HG02678 (cell line): ENCODE measurements around the gene KLHL35.

Experiments
- ATAC-seq: cut with Tn5 transposase; IDR thresholded peaks from one replicate; pipeline ENCODE4 v1.9.1; 2021; ENCODE audit warnings: mild to moderate bottlenecking, moderate library complexity; ENCODE audit not compliant: unreplicated experiment

The KLHL35 gene

DNA sequence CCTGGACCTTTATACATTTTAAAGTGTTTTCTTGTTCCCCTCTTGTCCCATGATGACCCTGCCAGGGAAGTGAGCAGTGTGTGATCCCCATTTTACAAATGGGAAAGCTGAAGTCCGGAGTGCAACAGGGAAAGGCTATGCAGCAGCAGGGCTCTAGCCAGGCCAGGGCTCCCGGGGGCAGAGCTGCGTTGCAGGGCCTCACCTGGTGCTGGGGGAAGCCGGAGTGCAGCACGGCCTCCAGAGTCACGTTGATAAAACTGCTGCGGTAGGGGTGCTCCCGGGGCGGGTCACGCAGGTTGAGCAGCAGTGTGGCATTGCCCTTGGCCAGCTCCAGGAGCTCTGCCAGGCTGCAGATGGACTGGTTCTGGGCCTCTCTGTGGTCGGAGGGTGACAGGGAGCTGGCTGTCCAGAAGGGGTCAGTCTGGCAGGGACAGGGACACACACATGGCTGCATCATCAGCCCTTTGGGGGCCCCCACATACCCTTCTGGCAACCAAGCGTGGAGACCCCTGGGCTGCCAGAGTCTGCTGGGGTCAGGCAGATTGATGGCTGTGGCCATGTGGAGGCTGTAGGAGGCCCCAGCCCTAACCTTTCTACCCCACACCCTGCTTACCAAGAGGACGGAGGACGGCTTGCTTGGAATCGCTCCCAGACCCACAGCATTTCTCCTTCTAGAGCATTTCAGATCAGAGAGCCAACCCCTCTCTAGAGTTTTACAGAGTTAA lies 9.3 kb upstream of the KLHL35 start:
- no peak for ATAC-seq

DNA sequence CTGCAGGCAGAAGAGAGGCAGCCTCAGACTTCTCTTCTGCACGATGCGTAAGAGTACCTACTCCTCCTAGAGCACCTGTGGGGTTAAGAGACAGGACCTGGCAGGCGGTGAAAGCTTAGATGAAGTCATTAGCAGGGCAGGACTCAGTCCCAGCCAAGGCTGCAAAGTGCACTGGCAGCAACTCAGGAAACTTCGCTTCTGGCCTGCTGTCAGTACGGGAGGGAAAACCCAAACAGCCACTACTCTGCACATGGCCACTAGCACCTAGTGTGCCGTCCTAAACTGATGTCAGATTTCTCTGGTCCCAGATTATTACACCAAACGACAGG lies 8.8 kb upstream of the KLHL35 start:
- ATAC-seq: no peak

DNA sequence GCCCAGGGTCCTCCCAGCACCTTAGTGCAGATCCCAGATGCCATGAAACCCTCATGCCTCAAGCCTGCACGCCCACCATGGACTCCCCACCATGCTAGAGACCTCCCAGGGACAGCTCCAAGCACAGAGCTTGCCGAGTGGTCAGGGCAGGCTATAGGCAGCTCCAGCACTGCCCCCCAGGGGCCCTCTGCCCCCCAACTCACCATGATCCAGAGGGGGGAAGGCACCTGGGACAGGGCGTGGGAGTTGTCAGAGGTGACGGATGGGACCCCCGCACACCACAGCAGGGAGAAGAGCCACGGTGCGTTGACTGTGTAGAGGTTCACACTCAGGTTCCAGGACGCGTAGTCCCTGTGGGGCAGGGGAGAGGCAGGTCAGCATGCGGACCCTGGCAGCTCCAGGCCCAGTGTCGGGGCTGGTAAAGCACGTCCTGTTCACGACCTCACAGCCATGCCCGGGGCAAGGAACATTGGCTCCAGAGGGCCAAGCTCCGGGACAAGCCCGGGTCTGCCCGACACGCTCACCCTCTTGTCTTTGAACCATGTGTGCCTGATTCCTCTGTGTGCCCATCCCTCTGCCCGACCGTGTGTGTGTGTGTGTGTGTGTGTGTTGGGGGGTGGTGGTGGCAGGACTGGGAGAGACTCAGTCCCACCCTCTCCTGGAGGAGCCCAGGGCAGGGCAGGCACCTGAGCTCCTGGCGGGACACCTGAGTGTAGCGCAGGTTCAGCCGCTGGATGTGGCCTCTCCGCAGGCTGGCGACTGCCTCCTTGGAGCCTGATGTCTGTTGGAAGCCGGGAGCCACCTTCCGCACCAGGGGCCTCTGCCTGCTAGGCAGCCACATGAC lies 8.2 kb upstream of the KLHL35 start:
- no peak for ATAC-seq

DNA sequence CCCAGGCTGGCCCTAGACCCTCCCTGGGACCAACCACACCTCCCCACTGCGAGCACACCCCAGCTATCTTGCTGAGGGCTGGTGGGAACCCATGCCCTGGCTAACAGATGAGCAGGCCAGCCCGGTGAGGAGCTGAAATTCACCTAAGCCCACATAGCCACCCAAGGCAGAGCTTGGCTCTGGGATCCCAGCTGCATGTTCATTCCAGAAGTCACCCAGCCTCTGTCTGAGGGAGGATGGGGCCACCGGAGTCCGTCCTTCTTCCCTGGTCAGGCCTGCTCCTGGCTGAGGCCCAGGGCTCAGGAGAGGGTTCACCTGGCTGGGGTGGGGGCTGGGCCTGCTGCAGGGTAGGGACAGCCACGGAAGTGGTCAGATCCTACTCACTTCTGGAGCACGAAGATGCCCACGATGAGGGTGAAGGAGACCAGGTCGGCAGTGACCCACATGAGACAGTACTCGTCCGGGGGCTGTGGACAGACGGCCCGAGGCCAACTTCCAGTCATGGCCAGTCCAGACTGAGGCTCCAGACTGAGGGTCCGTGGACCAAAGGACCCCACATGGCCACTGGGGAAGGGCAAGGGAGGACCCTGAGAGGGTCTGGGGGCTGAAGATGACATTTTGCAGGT lies 6.6 kb upstream of the KLHL35 start:
- ATAC-seq: no peak

DNA sequence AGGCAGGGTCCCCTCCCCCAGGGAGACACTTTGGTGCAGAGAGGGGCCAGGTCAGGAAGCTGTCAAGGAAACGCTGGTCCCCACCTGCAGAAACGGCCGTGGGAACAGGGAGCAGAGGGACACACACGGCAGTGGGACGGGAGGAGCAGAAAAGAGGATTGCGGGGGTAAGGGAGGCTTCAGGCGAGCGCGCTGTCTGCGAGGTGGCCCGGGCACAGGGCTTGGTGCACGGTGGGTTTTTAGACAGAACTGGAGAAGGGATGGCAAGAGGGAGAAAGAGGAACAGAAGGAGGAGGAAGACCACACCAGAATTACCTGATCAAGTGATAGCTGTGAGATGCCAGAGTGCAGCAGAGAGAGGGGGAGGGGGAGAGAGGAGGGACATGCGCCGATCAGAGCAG lies 6.0 kb upstream of the KLHL35 start:
- ATAC-seq: no peak

DNA sequence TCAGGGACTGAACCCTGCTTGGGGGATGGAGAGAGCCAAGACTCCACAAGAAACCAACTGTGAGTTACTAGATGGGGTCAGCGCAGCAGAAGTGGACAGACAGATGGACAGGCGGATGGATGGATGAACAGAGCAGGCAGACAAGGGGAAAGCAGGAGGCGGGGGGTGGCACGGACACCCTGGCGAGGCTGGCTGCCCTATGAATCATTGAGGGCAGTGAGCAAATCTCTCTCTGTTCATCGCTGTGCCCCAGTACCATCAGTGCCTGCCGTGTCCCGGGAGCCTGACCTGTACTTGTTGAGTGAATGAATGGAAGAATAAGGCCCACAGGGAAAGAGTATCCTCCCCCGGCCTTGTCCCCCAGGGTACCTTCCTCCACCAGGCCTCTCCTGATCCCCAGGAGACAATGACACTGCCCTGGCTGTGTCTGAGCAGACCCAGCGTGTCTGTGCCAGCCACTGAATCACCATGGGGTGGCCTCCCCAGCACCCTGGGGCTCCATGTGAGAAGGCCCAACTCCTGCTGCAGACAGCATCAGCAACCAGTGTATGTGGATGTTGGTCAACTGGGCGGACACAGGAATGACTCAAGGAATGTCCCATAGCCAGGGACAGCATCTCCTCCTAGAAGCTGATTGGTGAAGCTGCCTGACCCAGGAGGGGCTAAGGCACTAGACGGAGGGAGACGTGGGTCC lies 5.1 kb upstream of the KLHL35 start:
- ATAC-seq: no peak

DNA sequence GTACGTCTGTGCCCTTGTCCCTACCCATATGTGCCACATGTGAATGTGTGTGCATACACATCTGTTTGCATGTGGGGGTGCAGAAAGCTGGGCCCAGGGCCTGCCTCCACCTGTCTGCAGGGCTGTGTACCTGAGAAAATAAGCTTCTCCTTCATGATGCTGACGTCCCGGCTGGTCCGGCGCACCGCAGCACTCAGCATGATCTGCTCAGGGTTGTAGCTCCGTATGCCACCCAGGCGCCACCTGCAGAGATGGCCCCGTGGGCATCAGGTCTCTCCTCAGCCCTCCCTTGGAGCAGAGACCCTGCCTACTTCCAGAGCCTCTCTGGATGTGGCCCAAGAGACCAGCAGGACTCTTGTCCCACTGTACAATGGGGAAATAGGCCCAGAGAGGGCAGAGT lies 3.8 kb upstream of the KLHL35 start:
- no peak for ATAC-seq

DNA sequence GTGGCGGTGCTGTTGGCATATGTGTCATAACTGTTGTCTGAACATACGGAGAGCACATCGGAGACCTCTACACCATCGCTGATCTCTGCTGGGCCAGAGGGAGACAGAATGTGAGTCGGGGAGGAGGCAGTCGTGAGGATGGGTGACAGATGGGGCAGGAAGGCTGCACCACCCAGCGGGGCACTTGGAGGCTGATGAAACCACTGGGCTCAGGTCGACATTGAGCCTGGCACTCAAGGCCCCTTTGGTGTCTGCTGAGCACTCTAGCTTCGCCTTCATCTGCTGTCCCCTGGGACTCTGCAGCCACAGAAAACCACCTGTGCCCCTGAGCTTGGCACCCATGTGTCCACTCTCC lies 2.5 kb upstream of the KLHL35 start:
- ATAC-seq: no peak

DNA sequence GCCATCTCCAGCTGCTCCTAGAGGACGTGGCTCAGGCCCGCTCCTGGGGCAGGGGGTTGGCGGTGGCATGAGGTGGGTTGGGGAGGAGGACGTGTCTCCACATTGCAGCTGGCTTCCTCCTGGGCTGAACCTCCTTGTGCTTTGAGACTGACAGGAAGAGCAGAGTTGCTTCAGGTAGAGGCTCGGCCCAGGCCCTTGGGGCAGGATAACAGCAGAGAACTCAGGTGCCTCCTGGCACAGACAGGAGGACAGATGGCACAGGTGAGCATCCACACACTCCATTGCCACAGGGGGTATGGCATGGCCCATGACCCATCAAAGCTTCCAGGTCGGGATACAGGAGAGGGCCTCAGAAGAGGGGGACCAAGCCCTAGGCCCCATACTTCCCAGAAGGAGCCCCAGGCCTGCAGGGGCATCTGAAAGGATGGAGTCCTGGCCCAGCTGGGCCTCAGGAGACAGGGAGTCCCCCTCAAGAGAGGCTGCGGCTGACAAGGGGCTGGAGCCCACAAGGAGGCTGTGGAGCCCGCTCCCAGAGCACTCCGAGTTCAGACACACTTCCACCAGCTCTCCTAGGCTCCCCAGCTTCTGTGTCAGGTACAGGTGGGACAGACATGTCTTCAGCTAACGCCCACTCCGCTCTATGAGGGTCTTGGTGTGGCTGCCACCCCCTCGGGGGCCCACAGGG lies 2.0 kb upstream of the KLHL35 start:
- ATAC-seq: no peak

DNA sequence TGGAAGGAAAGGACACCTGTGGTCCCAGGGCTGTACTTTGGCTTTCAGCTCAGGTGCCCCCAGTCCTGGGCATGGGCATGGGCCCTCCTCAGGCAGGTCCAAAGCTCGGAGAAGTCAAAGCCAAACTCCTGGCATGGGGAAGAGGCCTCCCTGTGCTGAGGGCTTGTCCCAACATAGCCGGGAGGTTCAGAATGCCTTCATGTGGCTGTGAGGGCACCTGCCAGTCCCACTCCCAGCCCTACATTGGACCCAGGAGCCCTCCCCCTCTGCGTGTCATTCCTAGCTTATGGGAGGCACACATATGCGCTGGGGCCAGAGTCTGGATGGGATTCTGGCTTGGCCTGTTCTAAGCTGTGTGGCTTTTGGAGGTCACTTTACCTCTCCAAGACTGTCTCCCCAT lies 1.0 kb upstream of the KLHL35 start:
- no peak for ATAC-seq

DNA sequence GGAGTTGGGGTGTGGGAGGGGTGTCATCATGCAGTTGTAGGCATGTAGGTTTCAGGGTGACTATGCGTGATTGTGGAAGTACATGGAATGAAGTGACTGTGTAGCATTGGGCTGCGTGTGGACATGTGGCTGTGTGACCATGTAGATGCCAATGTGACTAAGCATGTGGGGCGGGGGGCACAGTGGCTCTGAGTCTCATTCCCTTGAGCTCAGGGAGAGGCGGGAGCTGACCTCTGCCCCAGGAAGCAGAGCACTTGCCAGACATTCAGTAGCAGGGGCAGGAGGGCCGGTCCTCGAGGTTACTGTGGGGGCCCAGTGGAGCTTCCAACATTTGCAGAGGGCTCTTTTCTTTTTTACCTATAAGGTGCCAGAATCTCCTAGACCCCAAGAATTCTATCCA lies 440 bp upstream of the KLHL35 start:
- ATAC-seq: no peak

DNA sequence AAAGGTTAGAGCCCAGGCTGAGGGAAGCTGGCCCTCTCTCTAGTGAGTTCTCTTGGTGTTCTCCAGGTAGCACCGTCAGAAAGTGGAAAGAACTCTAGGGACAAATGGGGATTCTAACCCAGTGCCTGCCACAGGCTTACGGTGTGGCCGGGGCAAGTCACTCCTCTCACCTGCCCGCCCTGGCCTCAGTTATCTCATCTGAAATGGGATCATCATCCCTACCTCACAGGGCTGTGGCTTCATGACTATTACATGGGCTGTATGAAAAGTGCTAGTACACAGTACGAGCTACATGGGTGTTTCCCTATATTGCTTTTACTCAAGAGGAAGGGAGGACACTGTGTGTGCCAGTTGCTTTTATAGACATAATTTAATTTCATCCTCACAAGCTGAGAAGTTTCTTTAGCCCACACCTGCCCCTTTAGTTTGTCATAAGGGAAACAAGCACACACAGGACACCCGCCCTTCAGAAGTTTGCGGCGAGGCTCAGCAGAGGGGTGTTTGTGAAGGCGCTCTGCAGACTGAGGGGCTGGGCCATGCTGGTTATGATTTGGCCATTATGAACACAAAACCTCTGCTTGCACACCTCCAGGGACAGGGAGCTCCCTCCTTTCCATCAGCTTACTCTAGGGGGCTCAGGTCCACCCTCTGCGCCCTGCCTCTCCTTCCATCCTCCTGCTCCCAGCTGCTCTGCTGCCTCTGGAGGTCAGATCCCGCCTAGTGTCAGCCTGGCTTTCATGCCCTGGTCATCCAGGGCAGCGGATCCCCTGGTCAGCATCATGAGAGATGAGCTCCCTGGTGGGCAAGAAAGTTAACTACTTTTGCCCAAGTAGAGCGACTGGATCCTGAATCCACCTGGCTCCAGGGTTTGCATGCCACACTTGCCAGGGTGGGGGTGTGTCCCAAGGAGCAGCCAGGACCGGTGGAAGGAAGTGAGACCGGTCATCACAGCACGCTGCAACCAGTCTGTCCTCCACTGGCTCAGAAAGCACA lies 1.2 kb downstream of the KLHL35 start:
- no peak for ATAC-seq

DNA sequence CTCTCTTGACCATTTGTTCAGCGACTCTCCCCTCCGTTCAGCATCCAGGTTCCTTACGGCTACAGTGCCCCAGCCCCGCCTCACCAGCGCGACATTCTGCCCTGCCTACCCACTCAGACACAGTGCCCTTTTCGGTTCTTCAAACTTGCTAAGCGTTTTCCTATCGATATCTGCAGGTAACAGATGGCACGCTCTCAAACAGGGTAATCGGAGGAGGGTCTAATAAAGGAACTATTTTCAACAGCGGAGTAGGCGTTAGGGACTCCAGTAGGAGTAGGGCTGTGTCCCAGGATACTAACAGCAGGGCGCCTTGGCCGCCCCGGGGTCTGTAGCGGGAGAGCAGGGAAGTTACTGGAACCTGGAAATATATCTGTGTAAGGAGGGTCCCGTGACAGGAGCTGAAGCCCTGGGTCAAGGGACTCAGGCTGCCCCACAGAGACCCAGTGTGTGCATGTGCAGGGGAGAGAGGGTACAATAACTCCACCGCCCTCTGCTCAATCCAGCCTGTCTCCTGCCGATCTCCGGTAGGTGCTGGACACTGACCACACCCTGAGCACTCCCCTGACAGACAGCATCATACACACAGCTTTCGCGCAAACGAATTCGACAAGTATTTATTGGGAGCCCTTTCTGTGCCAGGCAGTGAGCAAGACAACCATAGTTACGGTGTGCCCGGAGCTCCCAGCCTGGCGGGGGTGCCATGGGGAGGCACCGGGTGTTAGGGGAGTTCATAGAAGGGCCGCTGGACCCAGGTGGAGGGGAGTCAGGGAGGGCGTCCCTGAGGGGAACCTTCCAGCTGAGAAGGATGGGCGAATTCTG lies 2.1 kb downstream of the KLHL35 start:
- no peak for ATAC-seq

DNA sequence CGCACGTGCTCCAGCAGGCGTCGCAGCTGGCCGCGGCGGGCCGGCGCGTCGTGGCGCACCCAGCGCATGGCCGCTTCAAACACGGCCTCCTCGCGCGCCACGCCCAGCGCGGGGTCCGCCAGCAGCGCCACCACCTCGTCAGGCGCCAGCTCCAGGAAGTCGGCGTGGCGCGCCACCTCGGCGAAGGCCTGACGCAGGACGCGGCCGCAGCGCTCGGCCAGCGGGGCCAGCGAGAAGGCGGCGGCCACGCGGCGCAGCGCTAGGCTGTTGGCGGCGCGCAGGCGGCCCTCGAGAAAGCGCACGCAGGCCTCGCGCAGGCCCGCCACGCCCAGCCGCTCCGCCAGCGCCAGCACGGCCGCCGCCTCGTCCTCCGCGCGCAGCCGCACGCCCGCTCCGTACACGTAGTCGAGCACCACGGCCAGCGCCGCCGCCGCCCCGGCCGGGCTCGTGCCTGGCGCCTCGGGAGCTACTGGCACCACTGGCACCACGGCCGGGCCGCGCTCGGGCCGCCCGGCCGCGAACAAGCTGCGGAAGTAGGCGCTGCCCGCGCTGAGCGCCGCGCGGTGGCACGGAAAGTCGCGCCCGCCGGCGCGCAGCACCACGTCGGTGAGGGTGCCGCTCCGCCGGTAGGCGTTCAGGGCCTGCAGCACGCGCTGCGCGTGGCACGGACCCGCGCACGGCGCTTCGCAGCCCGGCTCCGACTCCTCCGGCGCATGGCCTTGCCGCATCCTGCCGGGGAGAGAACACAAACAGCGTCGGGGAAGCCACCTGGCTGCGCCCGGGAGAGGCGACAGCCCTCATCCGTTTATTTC lies 2.9 kb downstream of the KLHL35 start:
- ATAC-seq: no peak

DNA sequence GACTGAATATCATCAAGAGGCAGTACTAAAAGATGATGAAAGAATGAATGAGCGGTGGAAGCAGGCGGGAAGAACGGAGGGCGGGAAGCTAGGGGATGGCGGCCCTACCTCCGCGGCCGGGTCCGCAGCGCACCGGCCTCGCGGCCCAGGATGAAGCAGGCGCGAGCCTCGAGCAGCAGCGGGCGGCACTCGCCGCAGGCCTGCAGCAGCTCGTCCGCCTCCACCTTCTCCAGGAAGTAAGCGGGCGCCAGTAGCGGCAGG lies 3.4 kb downstream of the KLHL35 start:
- no peak for ATAC-seq

DNA sequence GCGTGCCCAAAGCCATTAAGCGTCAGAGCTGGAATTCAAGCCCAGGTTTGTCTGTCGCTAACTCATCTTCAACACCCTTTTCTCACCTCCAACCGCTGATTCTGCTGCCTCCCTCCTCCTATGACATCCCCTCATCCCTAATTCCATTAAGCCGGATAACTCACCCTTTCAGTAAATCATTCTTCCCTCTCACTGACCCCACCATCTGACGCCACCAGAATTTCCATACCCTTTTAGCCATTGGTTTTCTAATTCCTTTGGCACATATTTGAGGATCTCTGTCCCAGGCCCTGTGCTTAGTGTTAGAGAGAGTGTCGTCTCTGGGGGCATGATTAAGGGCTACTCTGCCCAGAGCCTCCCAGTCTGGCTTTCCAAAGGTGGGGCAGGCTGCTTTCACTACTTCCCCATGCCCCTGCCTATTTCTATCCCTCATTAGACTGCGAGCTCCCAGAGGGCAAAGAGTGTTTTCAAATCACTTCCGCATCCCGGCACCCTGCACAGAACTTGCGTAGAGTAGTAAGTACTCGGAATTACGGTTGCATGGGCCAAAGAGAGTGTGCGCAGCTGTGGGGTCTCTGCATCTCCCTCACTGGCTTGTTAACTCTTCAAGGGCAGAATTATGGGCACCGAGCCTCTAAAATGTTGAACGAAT lies 3.9 kb downstream of the KLHL35 start:
- no peak for ATAC-seq

DNA sequence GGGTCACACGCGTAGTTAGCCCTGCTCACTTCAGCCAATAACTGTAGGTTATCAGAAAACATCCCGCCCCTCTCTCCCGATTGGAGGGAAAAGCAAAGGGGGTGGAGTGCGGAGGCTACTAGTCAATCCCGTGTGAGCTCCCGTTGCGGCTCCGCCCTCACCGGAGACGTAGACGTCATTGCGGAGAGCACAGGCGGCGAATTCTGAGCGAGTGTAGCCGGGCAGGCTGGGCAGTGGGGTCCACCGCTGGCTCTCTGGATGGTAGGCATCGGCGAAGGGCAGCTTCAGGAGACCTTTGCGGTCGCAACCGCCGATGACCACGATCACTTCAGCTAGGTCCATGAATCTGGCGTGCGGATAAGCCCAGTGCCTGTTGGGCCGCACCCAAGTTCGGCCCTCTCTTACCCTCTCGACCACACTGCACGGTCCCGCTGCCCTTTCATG lies 4.7 kb downstream of the KLHL35 start:
- peak; percentile 84 for ATAC-seq

DNA sequence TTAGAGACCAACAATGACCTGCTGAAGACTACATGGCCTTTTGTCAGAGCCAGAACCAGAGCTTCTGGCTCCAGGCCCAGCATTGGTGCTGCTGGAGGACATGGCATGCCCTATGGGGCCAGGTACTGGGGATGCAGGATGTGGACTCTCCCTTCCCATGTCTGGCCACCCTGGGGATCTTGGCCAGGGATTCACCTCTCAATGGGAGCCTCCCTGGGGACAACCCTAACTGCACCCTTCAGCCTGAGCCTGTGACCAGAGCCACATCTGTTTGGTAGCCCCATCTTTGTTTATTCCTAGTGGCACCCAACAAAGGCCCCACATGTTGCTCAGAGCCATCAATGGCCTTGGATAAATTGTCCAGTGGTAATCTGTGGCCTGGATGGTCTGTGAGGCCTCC lies 5.8 kb downstream of the KLHL35 start:
- ATAC-seq: no peak
